ENCODE measurements around the gene PITPNC1. TPM values are rescaled to one million over a fixed set of nuclear protein-coding genes. Genes with fewer than 3 reads are reported as not detected.

The PITPNC1 gene
- total and polyA plus RNA-seq, 12 donors: 4.9 to 33.0 (median 14.0) TPM

GRCh38 chr17:67431249-67432015 lies 54.4 kb downstream of the PITPNC1 start:
- intact Hi-C loops (cut with DNase I): no loop called here
- TF ChIP-seq CTCF (IDR thresholded peaks at IDR 0.05): no peak
- peak in 1 of 2 donors; percentile 11 for TF ChIP-seq POLR2A (IDR thresholded peaks at IDR 0.05)
- no peak for DNase-seq
- 39 to 46% (median 43%) methylated on average over 9 of the region's 9 CpGs for WGBS, 4 donors
- Histone ChIP-seq H3K27me3 (no peaks in the 10 kb centered on the region), H3K36me3 (replicated peaks in 1 of 2) (no peaks in the 10 kb centered on the region), H3K4me3 (no peak overlapping the region), H3K4me1 (replicated peaks in 1 of 2) (peaks cover 0 to 14% of the 10 kb centered on the region in 2 donors), H3K9me3 (replicated peaks in 1 of 3) (no peaks in the 10 kb centered on the region), H3K27ac (peak overlapping the region in 4 of 5 donors; percentile 30 to 53 (median 34))

DNA sequence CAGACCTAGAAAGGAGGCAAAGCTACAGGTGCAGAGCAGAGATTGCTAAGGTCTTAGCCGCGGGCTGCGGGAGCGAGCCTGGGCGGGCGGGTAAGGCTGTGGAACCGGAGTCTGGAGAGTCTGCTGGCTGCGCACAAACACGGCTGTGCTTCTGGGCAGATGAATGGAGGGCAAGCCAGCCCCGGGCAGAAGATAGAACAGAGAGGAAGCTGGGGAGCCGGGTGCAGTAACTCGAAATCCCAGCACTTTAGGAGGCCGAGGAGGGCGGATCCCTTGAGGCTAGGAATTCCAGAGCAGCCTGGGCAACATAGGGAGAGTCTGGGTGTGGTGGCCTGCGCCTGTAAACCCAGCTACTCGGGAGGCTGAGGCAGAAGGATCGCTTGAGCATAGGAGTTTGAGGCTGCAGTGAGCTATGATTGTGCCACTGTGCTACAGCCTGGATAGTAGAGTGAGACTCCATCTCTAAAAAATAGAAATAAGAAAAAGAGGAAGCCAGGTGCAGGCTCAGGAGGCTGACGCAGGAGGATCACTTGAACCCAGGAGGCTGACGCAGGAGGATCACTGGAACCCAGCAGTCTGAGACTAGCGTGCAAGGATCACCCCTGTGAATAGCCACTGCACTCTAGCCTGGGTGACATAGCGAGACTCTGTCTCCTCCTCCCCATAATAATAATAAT lies 56.3 kb downstream of the PITPNC1 start:
- DNase-seq: no peak
- H3K27ac ChIP-seq: peak overlapping the region in 1 of 5 donors; percentile 6
- H3K4me3 ChIP-seq: no peak overlapping the region
- no peak for TF ChIP-seq CTCF (IDR thresholded peaks at IDR 0.05)
- no peak for TF ChIP-seq POLR2A (IDR thresholded peaks at IDR 0.05)
- intact Hi-C loops (cut with DNase I): no loop called here
- no peaks in the 10 kb centered on the region for H3K36me3 ChIP-seq (replicated peaks in 1 of 2)
- no peaks in the 10 kb centered on the region for H3K9me3 ChIP-seq (replicated peaks in 1 of 3)
- no peaks in the 10 kb centered on the region for H3K27me3 ChIP-seq
- 85 to 89% (median 86%) methylated on average over 21 of the region's 21 CpGs for WGBS, 4 donors
- H3K4me1 ChIP-seq (replicated peaks in 1 of 2): peaks cover 0 to 14% of the 10 kb centered on the region in 2 donors

- Histone ChIP-seq H3K9me3 (replicated peaks in 1 of 3) (no peaks in the 10 kb centered on the region), H3K27me3 (no peaks in the 10 kb centered on the region), H3K27ac (peak overlapping the region in 2 of 5 donors; percentile 17 to 34), H3K4me1 (replicated peaks in 1 of 2) (peaks cover 0 to 14% of the 10 kb centered on the region in 2 donors), H3K36me3 (replicated peaks in 1 of 2) (no peaks in the 10 kb centered on the region), H3K4me3 (no peak overlapping the region)
- peak in 5 of 7 donors; percentile 35 to 68 (median 50) for DNase-seq
- 60 to 78% (median 68%) methylated on average over 6 of the region's 6 CpGs for WGBS, 4 donors
- intact Hi-C loops (cut with DNase I): no loop called here
- TF ChIP-seq CTCF (IDR thresholded peaks at IDR 0.05) (no peak), POLR2A (IDR thresholded peaks at IDR 0.05) (no peak)
Observed at GRCh38 chr17:67434061-67434525, 57.0 kb downstream of the PITPNC1 start.

- WGBS, 4 donors: 47 to 70% (median 54%) methylated on average over 5 of the region's 5 CpGs
Observed at GRCh38 chr17:67435122-67435521, 58.0 kb downstream of the PITPNC1 start.

More at GRCh38 chr17:67435122-67435521, 58.0 kb downstream of the PITPNC1 start:
- peak in 3 of 7 donors; percentile 21 to 60 (median 41) for DNase-seq
- TF ChIP-seq CTCF (IDR thresholded peaks at IDR 0.05): no peak
- no peak for TF ChIP-seq POLR2A (IDR thresholded peaks at IDR 0.05)
- Histone ChIP-seq H3K9me3 (replicated peaks in 1 of 3) (no peaks in the 10 kb centered on the region), H3K27me3 (no peaks in the 10 kb centered on the region), H3K36me3 (replicated peaks in 1 of 2) (no peaks in the 10 kb centered on the region), H3K27ac (peak overlapping the region in 1 of 5 donors; percentile 67), H3K4me1 (replicated peaks in 1 of 2) (peaks cover 0 to 14% of the 10 kb centered on the region in 2 donors), H3K4me3 (no peak overlapping the region)
- intact Hi-C loops (cut with DNase I): no loop called here

Data from adrenal gland (tissue), 12 donors.